GM21447 (cell line): ENCODE data around the gene ANKRD12.

Experiments
- ATAC-seq: cut with Tn5 transposase; IDR thresholded peaks from one replicate; pipeline ENCODE4 v1.9.1; 2021; ENCODE audit not compliant: unreplicated experiment

The ANKRD12 gene

DNA sequence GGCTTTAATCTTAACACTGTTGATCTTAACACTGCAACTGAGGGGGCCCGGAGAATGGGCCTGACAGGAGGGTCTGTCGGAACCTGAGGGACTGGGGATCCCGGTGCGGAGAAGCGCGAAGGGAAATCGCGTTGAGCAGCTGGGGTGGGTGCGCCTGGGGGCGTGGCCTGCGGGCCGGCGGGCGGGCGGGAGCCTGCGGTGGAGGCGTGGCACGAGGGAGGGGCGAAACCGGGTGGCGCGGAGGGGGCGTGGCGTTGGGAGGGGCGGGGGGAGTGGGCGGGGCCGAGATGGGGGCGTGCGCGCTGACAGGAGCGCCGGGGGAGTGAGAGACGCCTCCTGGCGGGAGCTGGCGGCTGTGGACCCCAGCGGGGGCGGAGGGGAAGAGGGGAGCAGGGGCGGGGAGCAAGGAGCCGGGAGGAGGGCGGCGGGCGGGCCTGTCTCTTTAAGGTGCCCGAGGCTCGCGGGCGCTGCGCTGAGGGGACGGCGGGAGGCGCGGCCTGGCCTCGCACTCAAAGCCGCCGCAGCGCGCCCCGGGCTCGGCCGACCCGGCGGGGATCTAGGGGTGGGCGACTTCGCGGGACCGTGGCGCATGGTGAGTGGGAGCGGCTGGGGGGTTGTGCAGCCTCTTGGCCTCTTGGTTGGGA, 197.9 kb downstream of the ANKRD12 start, which contains the start of gene TWSG1:
TWSG1 (plus strand) TSS at position 445 of the 644 bp plus-strand sequence. CDS start 2,457 bp downstream, outside the sequence.
- ATAC-seq = peak; percentile 77

DNA sequence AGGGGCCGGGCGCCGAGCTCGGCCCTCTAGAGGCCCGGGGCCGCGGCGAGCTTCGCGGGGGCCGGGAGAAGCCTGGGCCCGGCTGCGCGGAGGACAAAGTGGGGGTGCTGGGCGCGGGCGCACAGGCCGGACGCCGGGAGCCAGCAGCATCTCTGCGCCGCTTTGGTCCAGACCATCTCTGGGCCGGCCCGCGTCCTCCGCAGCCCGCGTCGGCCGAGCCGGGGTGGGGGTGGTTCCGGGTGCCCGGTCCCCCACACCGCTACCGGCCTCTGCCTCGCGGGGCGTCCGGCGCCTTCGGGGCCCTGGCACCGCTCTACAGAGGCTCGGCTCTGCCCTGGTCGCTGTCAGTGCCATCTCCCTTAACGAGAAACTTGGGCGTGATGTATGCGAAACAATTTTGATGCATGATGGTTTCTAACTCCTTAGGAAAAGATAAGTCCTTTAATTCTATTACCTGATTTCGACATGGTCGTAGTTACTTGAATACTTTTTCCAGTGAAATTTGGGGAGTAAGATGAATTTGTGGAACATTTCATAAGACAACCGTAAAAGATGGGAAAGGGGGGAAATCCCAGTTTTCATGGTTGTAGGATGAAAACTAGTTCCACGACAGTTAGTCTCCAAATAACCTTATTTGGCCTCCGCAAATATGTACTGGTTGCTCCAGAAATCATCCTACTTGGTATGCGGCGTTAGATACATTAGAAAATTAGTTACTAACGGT, 198.6 kb downstream of the ANKRD12 start:
- ATAC-seq = peak; percentile 28
